H1 (cell line): ENCODE data around the gene PPOX. TPM values are rescaled to one million over a fixed set of nuclear protein-coding genes. Genes with fewer than 3 reads are reported as not detected.

Source experiments
- CTCF ChIA-PET: fragments of 300-600 bp; sonication (Branson Sonifier 250); formaldehyde crosslinking; loops from one replicate; lab custom pipeline; 2021; ENCODE audit not compliant: partially characterized antibody; lab: Charles Lee
- POLR2A ChIA-PET: fragments of 300-600 bp; sonication (Branson Sonifier 250); formaldehyde crosslinking; loops from one replicate; lab custom pipeline; 2021; ENCODE audit warnings: inconsistent platforms; ENCODE audit not compliant: partially characterized antibody; lab: Charles Lee
- DNase-seq, 2 experiments: peaks; one replicate each; pipeline versions ENCODE4 v3.0.0 to v3.0.0-alpha.2; 2010 to 2022; ENCODE audit warnings: low spot score in 2 of 2, low read depth in 1 of 2, mixed read lengths in 1 of 2
- FAIRE-seq: peaks from 2 replicates; lab custom pipeline; 2011; peaks lifted over from hg19 to GRCh38; lab: Jason Lieb, UNC
- H2AFZ ChIP-seq: 2 replicates; pipeline ENCODE4 v1.8.1; 2012; ENCODE audit warnings: low read length, inconsistent platforms
- H2AK5ac ChIP-seq: 2 replicates; pipeline ENCODE4 v1.6.1; 2013; ENCODE audit warnings: low read depth, low read length
- H2BK120ac ChIP-seq: replicated peaks from 2 replicates; pipeline ENCODE3; 2013; ENCODE audit warnings: low read depth, low read length, inconsistent platforms
- H2BK12ac ChIP-seq: 2 replicates; pipeline ENCODE4 v1.6.1; 2013; ENCODE audit warnings: low read depth, low read length
- H2BK15ac ChIP-seq: 2 replicates; pipeline ENCODE4 v1.6.1; 2013; ENCODE audit warnings: low read length
- H2BK20ac ChIP-seq: 2 replicates; pipeline ENCODE4 v1.6.1; 2013; ENCODE audit warnings: low read length
- H2BK5ac ChIP-seq: 2 replicates; pipeline ENCODE4 v1.6.1; 2013; ENCODE audit warnings: low read depth, low read length
- H3K14ac ChIP-seq: 2 replicates; pipeline ENCODE4 v1.6.1; 2013; ENCODE audit warnings: inconsistent platforms; ENCODE audit not compliant: insufficient read length
- H3K18ac ChIP-seq: 2 replicates; pipeline ENCODE4 v1.6.1; 2013; ENCODE audit warnings: low read length; ENCODE audit errors: extremely low read depth
- H3K23ac ChIP-seq: 2 replicates; pipeline ENCODE4 v1.6.1; 2013; ENCODE audit warnings: inconsistent platforms; ENCODE audit not compliant: insufficient read length
- H3K23me2 ChIP-seq: 2 replicates; pipeline ENCODE4 v1.6.1; 2013; ENCODE audit warnings: low read depth, low read length
- H3K27ac ChIP-seq: 2 replicates; pipeline ENCODE4 v1.6.1; 2011; ENCODE audit warnings: low read depth, low read length, inconsistent platforms
- H3K27me3 ChIP-seq, 4 experiments: replicated peaks in 1 of 4; 1 replicate in 1 of 4; 2 replicates in 3 of 4; pipeline versions ENCODE4 v1.6.1 to v1.8.1; 2011 to 2013; ENCODE audit warnings: low read length in 3 of 4, mild to moderate bottlenecking in 3 of 4, inconsistent platforms in 2 of 4, mixed read lengths in 2 of 4, moderate library complexity in 1 of 4; ENCODE audit not compliant: control insufficient read depth in 3 of 4, insufficient read depth in 3 of 4; ENCODE audit errors: extremely low read depth in 1 of 4
- H3K36me3 ChIP-seq, 4 experiments: 2 replicates each; pipeline versions ENCODE4 v1.6.1 to v1.8.1; 2011 to 2013; ENCODE audit warnings: mild to moderate bottlenecking in 4 of 4, low read length in 3 of 4, moderate library complexity in 2 of 4, control low read depth in 1 of 4, inconsistent platforms in 1 of 4; ENCODE audit not compliant: insufficient read depth in 4 of 4, control insufficient read depth in 2 of 4
- H3K4ac ChIP-seq: replicated peaks from 2 replicates; pipeline ENCODE3; 2013; ENCODE audit warnings: low read length, low read depth, mixed read lengths, inconsistent platforms; ENCODE audit not compliant: insufficient read length
- H3K4me1 ChIP-seq, 4 experiments: replicated peaks in 1 of 4; 1 replicate in 1 of 4; 2 replicates in 3 of 4; pipeline versions ENCODE4 v1.6.1 to v1.8.1; 2011 to 2013; ENCODE audit warnings: low read length in 3 of 4, inconsistent platforms in 2 of 4, mixed read lengths in 1 of 4; ENCODE audit not compliant: insufficient read depth in 4 of 4, control insufficient read depth in 3 of 4
- H3K4me2 ChIP-seq, 2 experiments: 2 replicates each; pipeline versions ENCODE4 v1.6.1 to v1.8.1; 2011 to 2013; ENCODE audit warnings: low read depth in 2 of 2, low read length in 2 of 2, control low read depth in 1 of 2, inconsistent platforms in 1 of 2, mild to moderate bottlenecking in 1 of 2; ENCODE audit not compliant: insufficient read depth in 1 of 2
- H3K4me3 ChIP-seq, 4 experiments: fragments of 200-600, 300-600 bp in 1 of 4; sonication (generic), shearing (Covaris generic), sonication (Bioruptor Twin) in 1 of 4; 2 replicates each; pipeline versions ENCODE4 v1.5.1 to v1.8.1; 2011 to 2016; ENCODE audit warnings: low read length in 4 of 4, low read depth in 3 of 4, control low read depth in 2 of 4, inconsistent platforms in 2 of 4, mild to moderate bottlenecking in 2 of 4, mixed read lengths in 1 of 4, moderate library complexity in 1 of 4; ENCODE audit not compliant: insufficient read depth in 2 of 4; ENCODE audit errors: extremely low read depth in 1 of 4
- H3K56ac ChIP-seq: replicated peaks from 2 replicates; pipeline ENCODE3; 2013; ENCODE audit warnings: low read depth, mild to moderate bottlenecking, mixed read lengths, low read length, inconsistent platforms; ENCODE audit not compliant: insufficient read length
- H3K79me1 ChIP-seq: 2 replicates; pipeline ENCODE4 v1.6.1; 2013; ENCODE audit warnings: low read depth, low read length, control low read depth
- H3K79me2 ChIP-seq, 2 experiments: 2 replicates each; pipeline versions ENCODE4 v1.6.1 to v1.8.1; 2012 to 2013; ENCODE audit warnings: low read length in 2 of 2, mild to moderate bottlenecking in 2 of 2, inconsistent platforms in 1 of 2; ENCODE audit not compliant: insufficient read depth in 2 of 2, control insufficient read depth in 1 of 2
- H3K9ac ChIP-seq, 4 experiments: replicated peaks in 1 of 4; 1 replicate in 1 of 4; 2 replicates in 3 of 4; pipeline versions ENCODE4 v1.6.1 to v1.8.1; 2011 to 2013; ENCODE audit warnings: low read depth in 3 of 4, low read length in 3 of 4, control low read depth in 2 of 4, mild to moderate bottlenecking in 2 of 4, moderate library complexity in 2 of 4, inconsistent platforms in 1 of 4; ENCODE audit errors: extremely low read depth in 1 of 4
- H3K9me3 ChIP-seq, 2 experiments: 2 replicates each; pipeline versions ENCODE4 v1.6.1 to v1.8.1; 2012 to 2013; ENCODE audit warnings: mild to moderate bottlenecking in 2 of 2, moderate library complexity in 2 of 2, control low read depth in 1 of 2, inconsistent platforms in 1 of 2, low read depth in 1 of 2, low read length in 1 of 2, mixed read lengths in 1 of 2; ENCODE audit not compliant: insufficient read depth in 2 of 2
- H4K20me1 ChIP-seq, 2 experiments: replicated peaks in 1 of 2; 2 replicates each; pipeline versions ENCODE3 to v1.8.1; 2011 to 2013; ENCODE audit warnings: inconsistent platforms in 2 of 2, low read length in 2 of 2, mild to moderate bottlenecking in 1 of 2; ENCODE audit not compliant: insufficient read depth in 2 of 2, control insufficient read depth in 1 of 2
- H4K5ac ChIP-seq: 2 replicates; pipeline ENCODE4 v1.6.1; 2013; ENCODE audit warnings: low read length, low read depth, mixed read lengths, inconsistent platforms; ENCODE audit not compliant: insufficient read length
- H4K8ac ChIP-seq: 2 replicates; pipeline ENCODE4 v1.8.0; 2013; ENCODE audit warnings: mild to moderate bottlenecking, moderate library complexity, low read length, inconsistent platforms; ENCODE audit not compliant: insufficient read depth; ENCODE audit errors: extremely low read depth
- H4K91ac ChIP-seq: replicated peaks from 2 replicates; pipeline ENCODE3; 2013; ENCODE audit warnings: low read length, mixed read lengths, inconsistent platforms; ENCODE audit not compliant: insufficient read length
- ASH2L ChIP-seq: fragments of 200-600, 300-600 bp; sonication (generic); IDR thresholded peaks from one replicate; pipeline ENCODE4 v1.7.1; 2017; ENCODE audit warnings: low read length
- EGR1 ChIP-seq: IDR thresholded peaks from 2 replicates; pipeline ENCODE4 v1.6.1; 2011; ENCODE audit warnings: low read depth, low read length, borderline replicate concordance
- KDM1A ChIP-seq: fragments of 200-600, 300-600 bp; sonication (generic); IDR thresholded peaks from 2 replicates; pipeline ENCODE4 v1.7.1; 2016; ENCODE audit warnings: mild to moderate bottlenecking, low read length, borderline replicate concordance
- NRF1 ChIP-seq: IDR thresholded peaks from 2 replicates; pipeline ENCODE4 v1.6.1; 2011; ENCODE audit warnings: mild to moderate bottlenecking, low read depth, low read length, improper control_type of control experiment
- POU5F1 ChIP-seq: IDR thresholded peaks from 2 replicates; pipeline ENCODE4 v1.6.1; 2011; ENCODE audit warnings: low read depth, mild to moderate bottlenecking, low read length, moderate library complexity
- RFX5 ChIP-seq: IDR thresholded peaks from 2 replicates; pipeline ENCODE4 v1.6.1; 2011; ENCODE audit warnings: low read depth, low read length, improper control_type of control experiment, borderline replicate concordance
- SUZ12 ChIP-seq: fragments of 200-600 bp; sonication (generic); IDR thresholded peaks from 2 replicates; pipeline ENCODE4 v1.6.1; 2012; ENCODE audit warnings: mild to moderate bottlenecking, inconsistent platforms, low read length, moderate library complexity, mixed read lengths
- TAF7 ChIP-seq: optimal IDR thresholded peaks from 2 replicates; pipeline ENCODE3; 2011; ENCODE audit warnings: low read depth, mild to moderate bottlenecking, inconsistent platforms, low read length, moderate library complexity, borderline replicate concordance
- TBP ChIP-seq: IDR thresholded peaks from 2 replicates; pipeline ENCODE4 v1.6.1; 2011; ENCODE audit warnings: low read depth, low read length, improper control_type of control experiment
- TCF12 ChIP-seq: IDR thresholded peaks from 2 replicates; pipeline ENCODE4 v1.6.1; 2011; ENCODE audit warnings: low read depth, mild to moderate bottlenecking, low read length
- TEAD4 ChIP-seq: IDR thresholded peaks from 2 replicates; pipeline ENCODE4 v1.6.1; 2012; ENCODE audit warnings: low read depth, low read length, inconsistent platforms, mixed read lengths
- YY1 ChIP-seq: IDR thresholded peaks from 2 replicates; pipeline ENCODE4 v1.6.1; 2011; ENCODE audit warnings: low read depth, mild to moderate bottlenecking, low read length
- ZNF274 ChIP-seq: IDR thresholded peaks from 2 replicates; pipeline ENCODE4 v1.7.0; 2012; ENCODE audit warnings: low read length, borderline replicate concordance; ENCODE audit errors: extremely low read depth
- WGBS, 2 experiments: shearing (Covaris generic) in 1 of 2; methylation state at CpG; one replicate each; pipeline versions ENCODE4 v1.1.6 to v1.1.7; 2013 to 2015; ENCODE audit warnings: low lambda C conversion rate in 2 of 2, mixed read lengths in 2 of 2, inconsistent platforms in 1 of 2, low coverage in 1 of 2, missing lambda C conversion rate in 1 of 2; ENCODE audit not compliant: insufficient replicate concordance in 2 of 2, insufficient coverage in 1 of 2, insufficient read length in 1 of 2; ENCODE audit errors: extremely low coverage in 1 of 2, missing lambda C conversion rate in 1 of 2; 5-methylcytosine and 5-hydroxymethylcytosine counted together
- polyA plus RNA-seq, 7 experiments: library from polyadenylated mRNA; depleted of rRNA in 3 of 7; stranded (reverse) in 5 of 7; unstranded in 2 of 7; fragments of >200 nt in 5 of 7; fragments of 200-250 nt in 2 of 7; gene quantifications; 1 replicate in 5 of 7; 2 replicates in 1 of 7; 4 replicates in 1 of 7; pipeline versions ENCODE4 v1.2.1 to v1.2.3, GENCODE V29; 2011 to 2013; ENCODE audit warnings: missing spikeins in 2 of 7, mixed read lengths in 2 of 7
- total RNA-seq: library from RNA; stranded (reverse); fragmentation: NEBNext Ultra II Directional; extraction: Animal tissue kit (Norgen Biotek cat#: 25700); gene quantifications from 2 replicates; pipeline ENCODE4 v1.2.1, GENCODE V29; 2021

The PPOX gene
- total and polyA plus RNA-seq, 2 of the 8 experiments (the other 6 are each of a cell fraction or from before 2014, with no cell fraction given) = 39.4 to 40.4 TPM

- peaks cover 23 to 54% (median 48%) of the 10 kb centered on the region in 4 experiments for H3K4me1 ChIP-seq
- ChIA-PET POLR2A (interaction anchor here (1.0 to 3.0 kb wide), 16 partner anchors 10 to 212 kb away, joined by 3 to 13 read pairs (median 4); partner anchors contain the start of genes APOA2, B4GALT3, DEDD and PPOX), CTCF (interaction anchor here (0.7 to 17.6 kb wide), 15 partner anchors 12 to 183 kb away, joined by 3 to 427 read pairs (median 4); partner anchors contain the start of genes APOA2, B4GALT3, FCER1G and PCP4L1)
- H3K18ac ChIP-seq = peak within 1 kb of the TSS; percentile 95
- no peak within 1 kb of the TSS for H3K23ac ChIP-seq
- FAIRE-seq (no peak), DNase-seq (peak in 1 of 2 experiments; percentile 70)
- peak within 1 kb of the TSS; percentile 71 for H2BK120ac ChIP-seq
- peak within 1 kb of the TSS; percentile 75 for H2BK5ac ChIP-seq
- 53% methylated on average over 11 of the region's 11 CpGs; no CpG with 5 or more reads in 1 of the 2 experiments for WGBS, 2 experiments
- H3K9me3 ChIP-seq = no peaks in the 10 kb centered on the region
- peak within 1 kb of the TSS; percentile 89 for H2AK5ac ChIP-seq
- H3K27ac ChIP-seq = peak within 1 kb of the TSS; percentile 94; the same call in 1 of the 2 replicates
- H4K91ac ChIP-seq = peak within 1 kb of the TSS; percentile 91
- H3K4me3 ChIP-seq = peak within 1 kb of the TSS; percentile 13 to 51 (median 44); a peak in 7 of 8 replicates
- H3K9ac ChIP-seq = peak within 1 kb of the TSS in 2 of 4 experiments; percentile 31 to 47; a peak in 5 of 7 replicates
- H3K36me3 ChIP-seq = peaks cover 2 to 9% (median 3%) of the 10 kb centered on the region in 4 experiments; a peak in 5 of 8 replicates
- H2BK15ac ChIP-seq = peak within 1 kb of the TSS; percentile 97
- H3K27me3 ChIP-seq = no peaks in the 10 kb centered on the region
- peak within 1 kb of the TSS; percentile 49 for H4K5ac ChIP-seq
- H4K8ac ChIP-seq = peak within 1 kb of the TSS; percentile 22; the same call in 1 of the 2 replicates
- H3K4me2 ChIP-seq = peak within 1 kb of the TSS; percentile 67 to 80
- no peaks in the 10 kb centered on the region for H4K20me1 ChIP-seq
- peak within 1 kb of the TSS; percentile 82; the same call in 1 of the 2 replicates for H2BK20ac ChIP-seq
- peak within 1 kb of the TSS; percentile 86 for H2BK12ac ChIP-seq
- H3K79me1 ChIP-seq = peaks cover 9% of the 10 kb centered on the region; the same call in 1 of the 2 replicates
- no peak within 1 kb of the TSS for H2AFZ ChIP-seq
- peaks cover 0 to 14% of the 10 kb centered on the region in 2 experiments; a peak in 2 of 4 replicates for H3K79me2 ChIP-seq
- H3K14ac ChIP-seq = no peak within 1 kb of the TSS
- H3K4ac ChIP-seq = peak within 1 kb of the TSS; percentile 55
- peaks cover 13% of the 10 kb centered on the region for H3K23me2 ChIP-seq
- peak within 1 kb of the TSS; percentile 43 for H3K56ac ChIP-seq
- TF ChIP-seq ZNF274 = no peak
- peak; percentile 81 for TF ChIP-seq TBP
- no peak for TF ChIP-seq KDM1A
- TF ChIP-seq RFX5 = no peak
- TF ChIP-seq POU5F1 = no peak
- TF ChIP-seq SUZ12 = no peak
- no peak for TF ChIP-seq YY1
- TF ChIP-seq EGR1 = no peak
- TF ChIP-seq TEAD4 = no peak
- no peak for TF ChIP-seq NRF1
- TF ChIP-seq TCF12 = no peak
- no peak for TF ChIP-seq ASH2L
- TF ChIP-seq TAF7 = peak; percentile 52
Observed at GRCh38 chr1:161198897-161199431, 32.7 kb downstream of the PPOX start, which contains the start of gene ADAMTS4. TSS of gene ADAMTS4 (minus strand) at chr1:161199054. CDS start at chr1:161198627, 427 bp downstream.
